ENCODE data around the gene MAP3K1.

The MAP3K1 gene

DNA sequence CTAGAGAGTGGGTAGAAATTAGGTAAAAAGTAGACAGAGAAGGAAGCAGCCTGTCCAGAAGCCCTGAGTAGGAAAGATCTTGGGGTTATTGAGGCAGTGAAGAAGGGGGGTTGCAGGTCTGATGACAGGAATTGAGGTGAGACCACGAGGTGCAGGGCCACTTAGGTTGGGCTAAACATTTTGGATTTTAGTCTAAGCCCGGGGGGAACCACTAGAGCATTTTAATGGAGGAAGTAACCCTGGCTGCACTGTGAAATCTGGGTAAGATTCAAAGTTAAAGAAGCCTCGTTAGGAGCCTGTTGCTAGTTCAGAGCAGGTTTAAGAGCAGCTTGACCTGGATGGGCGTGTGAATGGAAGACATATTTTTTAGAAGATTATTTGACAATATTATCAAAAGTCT is 38.3 kb downstream of the MAP3K1 start:
- Histone ChIP-seq H4K91ac (ENCODE audit: low read depth, low read length, poor library complexity) (no peak overlapping the region), H2BK120ac (ENCODE audit: low read depth, low read length) (no peak overlapping the region), H3K14ac (ENCODE audit: low read length) (no peak overlapping the region), H3K27ac (replicated peaks; ENCODE audit: low read length) (no peak overlapping the region), H3K18ac (ENCODE audit: low read length) (no peak overlapping the region), H3K4me2 (ENCODE audit: insufficient read depth, low read length, poor library complexity, severe bottlenecking) (no peak overlapping the region), H2BK12ac (ENCODE audit: low read length) (no peak overlapping the region), H3K27me3 (ENCODE audit: control insufficient read depth in 3 of 3, insufficient read depth in 3 of 3, low read depth in 1 of 3, low read length in 3 of 3) (no peaks in the 10 kb centered on the region), H3K4me1 (ENCODE audit: control insufficient read depth in 2 of 2, insufficient read depth in 1 of 2, low read depth in 1 of 2, low read length in 2 of 2) (peaks cover 0 to 3% of the 10 kb centered on the region in 2 donors), H3K9ac (ENCODE audit: low read depth, low read length, poor library complexity) (no peak overlapping the region), H3K23ac (ENCODE audit: low read depth, low read length, poor library complexity) (no peak overlapping the region), H2BK15ac (ENCODE audit: low read length) (no peak overlapping the region), H3K9me3 (replicated peaks in 1 of 2; ENCODE audit: control insufficient read depth in 2 of 2, insufficient read depth in 1 of 2, low read depth in 1 of 2, low read length in 2 of 2) (no peaks in the 10 kb centered on the region), H2AK5ac (ENCODE audit: low read depth, low read length) (no peak overlapping the region), H4K8ac (ENCODE audit: low read depth, low read length) (no peak overlapping the region), H3K79me1 (ENCODE audit: low read depth, low read length) (peaks cover 2% of the 10 kb centered on the region), H3K36me3 (replicated peaks in 1 of 2; ENCODE audit: control insufficient read depth in 2 of 2, insufficient read depth in 2 of 2, low read length in 2 of 2) (no peaks in the 10 kb centered on the region), H2BK5ac (ENCODE audit: low read length) (no peak overlapping the region), H2AFZ (ENCODE audit: low read length) (no peak overlapping the region), H3K4ac (ENCODE audit: low read length) (no peak overlapping the region), H3K4me3 (ENCODE audit: low read length in 2 of 2) (no peak overlapping the region)
- WGBS, 2 donors (ENCODE audit: extremely low coverage in 2 of 2, insufficient read length in 2 of 2, insufficient replicate concordance in 1 of 2), result no CpG with 5 or more reads among the region's 4 CpGs
- no peak for DNase-seq (ENCODE audit: low spot score)

- Histone ChIP-seq H2BK12ac (ENCODE audit: low read length) (no peak overlapping the region), H3K79me1 (ENCODE audit: low read depth, low read length) (peaks cover 2% of the 10 kb centered on the region), H3K9me3 (replicated peaks in 1 of 2; ENCODE audit: control insufficient read depth in 2 of 2, insufficient read depth in 1 of 2, low read depth in 1 of 2, low read length in 2 of 2) (no peaks in the 10 kb centered on the region), H3K36me3 (replicated peaks in 1 of 2; ENCODE audit: control insufficient read depth in 2 of 2, insufficient read depth in 2 of 2, low read length in 2 of 2) (peaks cover 1 to 10% of the 10 kb centered on the region in 2 donors), H2BK120ac (ENCODE audit: low read depth, low read length) (no peak overlapping the region), H2AK5ac (ENCODE audit: low read depth, low read length) (no peak overlapping the region), H2BK5ac (ENCODE audit: low read length) (no peak overlapping the region), H3K23ac (ENCODE audit: low read depth, low read length, poor library complexity) (no peak overlapping the region), H3K4me3 (ENCODE audit: low read length in 2 of 2) (no peak overlapping the region), H3K14ac (ENCODE audit: low read length) (no peak overlapping the region), H3K4ac (ENCODE audit: low read length) (no peak overlapping the region), H2BK15ac (ENCODE audit: low read length) (no peak overlapping the region), H3K18ac (ENCODE audit: low read length) (no peak overlapping the region), H3K4me2 (ENCODE audit: insufficient read depth, low read length, poor library complexity, severe bottlenecking) (no peak overlapping the region), H4K8ac (ENCODE audit: low read depth, low read length) (no peak overlapping the region), H3K27ac (replicated peaks; ENCODE audit: low read length) (no peak overlapping the region), H3K27me3 (ENCODE audit: control insufficient read depth in 3 of 3, insufficient read depth in 3 of 3, low read depth in 1 of 3, low read length in 3 of 3) (no peaks in the 10 kb centered on the region), H4K91ac (ENCODE audit: low read depth, low read length, poor library complexity) (no peak overlapping the region), H2AFZ (ENCODE audit: low read length) (no peak overlapping the region), H3K4me1 (ENCODE audit: control insufficient read depth in 2 of 2, insufficient read depth in 1 of 2, low read depth in 1 of 2, low read length in 2 of 2) (peaks cover 0 to 3% of the 10 kb centered on the region in 2 donors), H3K9ac (ENCODE audit: low read depth, low read length, poor library complexity) (no peak overlapping the region)
- DNase-seq (ENCODE audit: low spot score), result no peak
- WGBS, 2 donors (ENCODE audit: extremely low coverage in 2 of 2, insufficient read length in 2 of 2, insufficient replicate concordance in 1 of 2), result no CpG with 5 or more reads among the region's 1 CpG
Observed at GRCh38 chr5:56854920-56855319, 39.6 kb downstream of the MAP3K1 start.

GRCh38 chr5:56856541-56857178 is 41.3 kb downstream of the MAP3K1 start:
- H3K36me3 ChIP-seq (replicated peaks in 1 of 2; ENCODE audit: control insufficient read depth in 2 of 2, insufficient read depth in 2 of 2, low read length in 2 of 2), result peaks cover 2 to 22% of the 10 kb centered on the region in 2 donors
- H3K9me3 ChIP-seq (replicated peaks in 1 of 2; ENCODE audit: control insufficient read depth in 2 of 2, insufficient read depth in 1 of 2, low read depth in 1 of 2, low read length in 2 of 2), result no peaks in the 10 kb centered on the region
- no peak overlapping the region for H3K18ac ChIP-seq (ENCODE audit: low read length)
- no peaks in the 10 kb centered on the region for H3K79me1 ChIP-seq (ENCODE audit: low read depth, low read length)
- no peak overlapping the region for H3K4me2 ChIP-seq (ENCODE audit: insufficient read depth, low read length, poor library complexity, severe bottlenecking)
- H2BK12ac ChIP-seq (ENCODE audit: low read length), result no peak overlapping the region
- no peak overlapping the region for H2BK5ac ChIP-seq (ENCODE audit: low read length)
- H2AK5ac ChIP-seq (ENCODE audit: low read depth, low read length), result no peak overlapping the region
- no peak overlapping the region for H3K23ac ChIP-seq (ENCODE audit: low read depth, low read length, poor library complexity)
- no peaks in the 10 kb centered on the region for H3K27me3 ChIP-seq (ENCODE audit: control insufficient read depth in 3 of 3, insufficient read depth in 3 of 3, low read depth in 1 of 3, low read length in 3 of 3)
- no CpG with 5 or more reads among the region's 5 CpGs for WGBS, 2 donors (ENCODE audit: extremely low coverage in 2 of 2, insufficient read length in 2 of 2, insufficient replicate concordance in 1 of 2)
- H3K14ac ChIP-seq (ENCODE audit: low read length), result no peak overlapping the region
- no peak overlapping the region for H3K9ac ChIP-seq (ENCODE audit: low read depth, low read length, poor library complexity)
- H2BK15ac ChIP-seq (ENCODE audit: low read length), result no peak overlapping the region
- no peak overlapping the region for H4K8ac ChIP-seq (ENCODE audit: low read depth, low read length)
- H3K4me3 ChIP-seq (ENCODE audit: low read length in 2 of 2), result no peak overlapping the region
- DNase-seq (ENCODE audit: low spot score), result no peak
- no peak overlapping the region for H3K4ac ChIP-seq (ENCODE audit: low read length)
- H3K27ac ChIP-seq (replicated peaks; ENCODE audit: low read length), result no peak overlapping the region
- no peak overlapping the region for H4K91ac ChIP-seq (ENCODE audit: low read depth, low read length, poor library complexity)
- no peak overlapping the region for H2AFZ ChIP-seq (ENCODE audit: low read length)
- H2BK120ac ChIP-seq (ENCODE audit: low read depth, low read length), result no peak overlapping the region
- H3K4me1 ChIP-seq (ENCODE audit: control insufficient read depth in 2 of 2, insufficient read depth in 1 of 2, low read depth in 1 of 2, low read length in 2 of 2), result no peaks in the 10 kb centered on the region

DNA sequence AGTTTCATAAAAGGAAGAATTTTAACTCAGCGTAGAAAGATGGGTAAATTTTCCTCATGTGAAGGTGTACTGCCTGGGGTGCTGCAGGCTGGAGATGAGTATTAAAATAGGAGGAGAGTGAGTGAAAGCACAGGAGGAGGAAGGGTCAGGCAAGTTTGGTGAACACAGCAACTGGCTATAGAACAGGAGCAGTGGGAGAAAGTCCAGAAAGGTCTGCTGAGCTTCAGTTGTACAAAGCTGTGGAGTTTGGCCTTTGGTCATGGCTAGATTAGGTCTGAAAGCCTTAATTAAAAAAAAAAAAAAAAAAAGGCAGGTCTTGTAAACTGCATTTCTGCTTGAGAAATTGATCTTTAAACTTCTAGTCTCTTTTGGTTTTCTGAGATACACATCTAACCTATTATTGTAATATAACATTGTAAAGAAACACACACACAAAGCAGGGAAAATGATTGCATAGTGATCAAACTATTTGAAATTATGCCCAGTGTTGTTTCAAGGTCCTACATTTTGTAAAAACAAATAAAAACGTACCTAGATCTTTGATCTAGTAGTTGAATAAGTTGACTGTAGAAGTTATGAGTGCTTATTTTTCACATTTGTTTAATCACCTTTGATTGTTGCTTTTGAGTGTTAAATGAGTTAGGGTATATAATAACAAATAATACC is 43.6 kb downstream of the MAP3K1 start:
- H2AFZ ChIP-seq (ENCODE audit: low read length), result no peak overlapping the region
- peaks cover 0 to 3% of the 10 kb centered on the region in 2 donors for H3K4me1 ChIP-seq (ENCODE audit: control insufficient read depth in 2 of 2, insufficient read depth in 1 of 2, low read depth in 1 of 2, low read length in 2 of 2)
- H3K27ac ChIP-seq (replicated peaks; ENCODE audit: low read length), result no peak overlapping the region
- H3K9me3 ChIP-seq (replicated peaks in 1 of 2; ENCODE audit: control insufficient read depth in 2 of 2, insufficient read depth in 1 of 2, low read depth in 1 of 2, low read length in 2 of 2), result peaks cover 0 to 3% of the 10 kb centered on the region in 2 donors
- H3K9ac ChIP-seq (ENCODE audit: low read depth, low read length, poor library complexity), result no peak overlapping the region
- H3K27me3 ChIP-seq (ENCODE audit: control insufficient read depth in 3 of 3, insufficient read depth in 3 of 3, low read depth in 1 of 3, low read length in 3 of 3), result no peaks in the 10 kb centered on the region
- no peak overlapping the region for H2BK120ac ChIP-seq (ENCODE audit: low read depth, low read length)
- no peak for DNase-seq (ENCODE audit: low spot score)
- no peak overlapping the region for H3K4ac ChIP-seq (ENCODE audit: low read length)
- H4K91ac ChIP-seq (ENCODE audit: low read depth, low read length, poor library complexity), result no peak overlapping the region
- no peak overlapping the region for H2BK15ac ChIP-seq (ENCODE audit: low read length)
- no peak overlapping the region for H2AK5ac ChIP-seq (ENCODE audit: low read depth, low read length)
- no peak overlapping the region for H3K23ac ChIP-seq (ENCODE audit: low read depth, low read length, poor library complexity)
- H3K36me3 ChIP-seq (replicated peaks in 1 of 2; ENCODE audit: control insufficient read depth in 2 of 2, insufficient read depth in 2 of 2, low read length in 2 of 2), result peaks cover 5 to 37% of the 10 kb centered on the region in 2 donors
- no peak overlapping the region for H2BK12ac ChIP-seq (ENCODE audit: low read length)
- no peaks in the 10 kb centered on the region for H3K79me1 ChIP-seq (ENCODE audit: low read depth, low read length)
- no peak overlapping the region for H3K18ac ChIP-seq (ENCODE audit: low read length)
- no peak overlapping the region for H4K8ac ChIP-seq (ENCODE audit: low read depth, low read length)
- H3K14ac ChIP-seq (ENCODE audit: low read length), result no peak overlapping the region
- H2BK5ac ChIP-seq (ENCODE audit: low read length), result no peak overlapping the region
- WGBS, 2 donors (ENCODE audit: extremely low coverage in 2 of 2, insufficient read length in 2 of 2, insufficient replicate concordance in 1 of 2), result no CpG with 5 or more reads among the region's 2 CpGs
- no peak overlapping the region for H3K4me2 ChIP-seq (ENCODE audit: insufficient read depth, low read length, poor library complexity, severe bottlenecking)
- no peak overlapping the region for H3K4me3 ChIP-seq (ENCODE audit: low read length in 2 of 2)

Measured in neuronal stem cell (in vitro differentiated cells).